Liver (tissue), 9 donors: ENCODE measurements around the gene ADAMTS14. TPM values are rescaled to one million over a fixed set of nuclear protein-coding genes. Genes with fewer than 3 reads are reported as not detected.

Experiments used
- DNase-seq: peaks from one replicate; pipeline ENCODE4 v3.0.0-alpha.2; 2017; ENCODE audit warnings: low spot score
- H3K27ac ChIP-seq, 2 donors: one replicate each; pipeline ENCODE4 v1.7.0; 2013; ENCODE audit warnings: inconsistent platforms in 2 of 2, low read length in 2 of 2, control low read depth in 1 of 2, low read depth in 1 of 2, mild to moderate bottlenecking in 1 of 2
- H3K27me3 ChIP-seq, 4 donors: one replicate each; pipeline versions ENCODE4 v1.6.1 to v1.7.0; 2013; ENCODE audit warnings: low read length in 3 of 4, inconsistent platforms in 1 of 4, mild to moderate bottlenecking in 1 of 4, moderate library complexity in 1 of 4; ENCODE audit not compliant: control insufficient read depth in 4 of 4, insufficient read depth in 4 of 4
- H3K36me3 ChIP-seq, 4 donors: one replicate each; pipeline versions ENCODE4 v1.6.1 to v1.7.0; 2013; ENCODE audit warnings: low read length in 3 of 4, mild to moderate bottlenecking in 3 of 4, low read depth in 1 of 4, moderate library complexity in 1 of 4; ENCODE audit not compliant: control insufficient read depth in 4 of 4, insufficient read depth in 3 of 4
- H3K4me1 ChIP-seq, 4 donors: one replicate each; pipeline versions ENCODE4 v1.6.1 to v1.7.0; 2013; ENCODE audit warnings: low read length in 3 of 4, mild to moderate bottlenecking in 3 of 4, moderate library complexity in 1 of 4; ENCODE audit not compliant: control insufficient read depth in 4 of 4, insufficient read depth in 4 of 4
- H3K4me3 ChIP-seq, 3 donors: one replicate each; pipeline versions ENCODE4 v1.6.1 to v1.7.0; 2013; ENCODE audit warnings: low read length in 3 of 3, control low read depth in 1 of 3, low read depth in 1 of 3, mild to moderate bottlenecking in 1 of 3
- H3K9ac ChIP-seq, 2 donors: one replicate each; pipeline ENCODE4 v1.7.0; 2013; ENCODE audit warnings: low read length in 2 of 2, mild to moderate bottlenecking in 2 of 2, moderate library complexity in 2 of 2, control low read depth in 1 of 2, low read depth in 1 of 2
- H3K9me3 ChIP-seq, 4 donors: one replicate each; pipeline versions ENCODE4 v1.6.1 to v1.7.0; 2013; ENCODE audit warnings: low read length in 3 of 4; ENCODE audit not compliant: control insufficient read depth in 4 of 4
- ATF3 ChIP-seq: IDR thresholded peaks from 2 replicates; pipeline ENCODE4 v1.6.1; 2016; ENCODE audit warnings: antibody characterized with exemption
- CTCF ChIP-seq: fragments of 150-350 bp; IDR thresholded peaks from 2 replicates; pipeline ENCODE4 v1.5.1; 2017; ENCODE audit warnings: improper control_type of control experiment, low read depth, low read length; ENCODE audit not compliant: missing input control
- FOXA1 ChIP-seq: IDR thresholded peaks from 2 replicates; pipeline ENCODE4 v1.6.1; 2016; ENCODE audit warnings: antibody characterized with exemption
- FOXA2 ChIP-seq: IDR thresholded peaks from 2 replicates; pipeline ENCODE4 v1.6.1; 2016; ENCODE audit warnings: antibody characterized with exemption
- GABPA ChIP-seq, 2 donors: IDR thresholded peaks in 1 of 2; conservative IDR thresholded peaks in 1 of 2; 2 replicates each; pipeline ENCODE4 v1.6.1; 2016; ENCODE audit warnings: antibody characterized with exemption in 2 of 2, mild to moderate bottlenecking in 1 of 2, moderate library complexity in 1 of 2
- HNF4G ChIP-seq: IDR thresholded peaks from 2 replicates; pipeline ENCODE4 v1.6.1; 2016; ENCODE audit warnings: antibody characterized with exemption
- JUND ChIP-seq, 2 donors: IDR thresholded peaks; 2 replicates each; pipeline ENCODE4 v1.6.1; 2016; ENCODE audit warnings: antibody characterized with exemption in 2 of 2
- MAX ChIP-seq: IDR thresholded peaks from 2 replicates; pipeline ENCODE4 v1.6.1; 2016; ENCODE audit warnings: antibody characterized with exemption
- NR2F2 ChIP-seq: IDR thresholded peaks from 2 replicates; pipeline ENCODE4 v1.6.1; 2016; ENCODE audit warnings: antibody characterized with exemption
- RAD21 ChIP-seq, 2 donors: IDR thresholded peaks; 2 replicates each; pipeline ENCODE4 v1.6.1; 2016; ENCODE audit warnings: antibody characterized with exemption in 2 of 2, mild to moderate bottlenecking in 2 of 2
- REST ChIP-seq: IDR thresholded peaks from 2 replicates; pipeline ENCODE4 v1.6.1; 2016; ENCODE audit warnings: antibody characterized with exemption, mild to moderate bottlenecking
- RXRA ChIP-seq, 2 donors: IDR thresholded peaks; 2 replicates each; pipeline ENCODE4 v1.6.1; 2017 to 2018; ENCODE audit warnings: antibody characterized with exemption in 2 of 2, mild to moderate bottlenecking in 1 of 2
- SP1 ChIP-seq: IDR thresholded peaks from 2 replicates; pipeline ENCODE4 v1.6.1; 2018; ENCODE audit warnings: antibody characterized with exemption, mild to moderate bottlenecking
- TAF1 ChIP-seq: conservative IDR thresholded peaks from 2 replicates; pipeline ENCODE4 v1.6.1; 2016; ENCODE audit warnings: antibody characterized with exemption, mild to moderate bottlenecking
- YY1 ChIP-seq: IDR thresholded peaks from 2 replicates; pipeline ENCODE4 v1.6.1; 2016; ENCODE audit warnings: antibody characterized with exemption, mild to moderate bottlenecking
- ZBTB33 ChIP-seq: IDR thresholded peaks from 2 replicates; pipeline ENCODE4 v1.6.1; 2016; ENCODE audit warnings: antibody characterized with exemption
- WGBS: extraction: QIAGEN DNeasy Blood & Tissue Kit; methylation state at CpG from one replicate; pipeline ENCODE4 v1.1.7; 2013; 5-methylcytosine and 5-hydroxymethylcytosine counted together
- polyA plus RNA-seq, 2 donors: library from polyadenylated mRNA; stranded (reverse) in 1 of 2; unstranded in 1 of 2; fragments of 200-250 nt in 1 of 2; fragments of >200 nt in 1 of 2; fragmentation: Nextera tagmentation in 1 of 2; extraction: Ambion mirVana in 1 of 2; gene quantifications; one replicate each; pipeline versions ENCODE4 v1.2.1 to v1.2.3, GENCODE V29; 2013 to 2015
- total RNA-seq, 2 donors: library from RNA; depleted of rRNA; stranded (reverse); fragments of >200 nt; gene quantifications; one replicate each; pipeline ENCODE4 v1.2.3, GENCODE V29; 2014
- donor health status: healthy.
- donor health status: healthy.
- donor health status: healthy.
- donor health status: healthy.
- donor health status: healthy.

Gene ADAMTS14
- total and polyA plus RNA-seq, 4 donors: 0.09 to 0.33 (median 0.13) TPM

GRCh38 chr10:70791386-70792039 is 119.2 kb downstream of the ADAMTS14 start (continued):
- no peak for TF ChIP-seq ATF3
- TF ChIP-seq HNF4G: no peak
- no peak for TF ChIP-seq RXRA (IDR thresholded peaks at IDR 0.05)

- WGBS: 98% methylated on average over 1 of the region's 1 CpG
- no peaks in the 10 kb centered on the region for H3K9me3 ChIP-seq
Measured at GRCh38 chr10:70795613-70796012, 123.3 kb downstream of the ADAMTS14 start.

GRCh38 chr10:70797840-70798239 is 125.5 kb downstream of the ADAMTS14 start:
- 84% methylated on average over 7 of the region's 7 CpGs for WGBS
- Histone ChIP-seq H3K36me3 (no peaks in the 10 kb centered on the region), H3K27ac (no peak overlapping the region)
- TF ChIP-seq REST: no peak
- no peak for TF ChIP-seq NR2F2
- TF ChIP-seq HNF4G: no peak
- TF ChIP-seq ZBTB33: no peak
- no peak for TF ChIP-seq GABPA (IDR thresholded peaks at IDR 0.05 in 1 of 2, conservative IDR thresholded peaks at IDR 0.05 in 1 of 2)
- TF ChIP-seq YY1: no peak
- no peak for TF ChIP-seq FOXA2
- TF ChIP-seq CTCF: no peak
- TF ChIP-seq JUND (IDR thresholded peaks at IDR 0.05): no peak
- TF ChIP-seq RAD21 (IDR thresholded peaks at IDR 0.05): no peak
- no peak for TF ChIP-seq TAF1
- TF ChIP-seq FOXA1: no peak

More at GRCh38 chr10:70795613-70796012, 123.3 kb downstream of the ADAMTS14 start:
- H3K27ac ChIP-seq: no peak overlapping the region
- H3K27me3 ChIP-seq: no peaks in the 10 kb centered on the region
- H3K9ac ChIP-seq: no peak overlapping the region
- H3K4me3 ChIP-seq: no peak overlapping the region
- DNase-seq: no peak
- no peak for TF ChIP-seq ATF3
- TF ChIP-seq MAX: no peak
- no peak for TF ChIP-seq CTCF
- TF ChIP-seq RAD21 (IDR thresholded peaks at IDR 0.05): no peak
- TF ChIP-seq SP1: no peak
- no peak for TF ChIP-seq HNF4G
- no peaks in the 10 kb centered on the region for H3K36me3 ChIP-seq
- no peaks in the 10 kb centered on the region for H3K4me1 ChIP-seq

More at GRCh38 chr10:70797840-70798239, 125.5 kb downstream of the ADAMTS14 start:
- DNase-seq: no peak
- Histone ChIP-seq H3K9me3 (no peaks in the 10 kb centered on the region), H3K27me3 (no peaks in the 10 kb centered on the region), H3K9ac (no peak overlapping the region), H3K4me1 (no peaks in the 10 kb centered on the region), H3K4me3 (no peak overlapping the region)
